Stomach (tissue), 4 donors: Measurements from ENCODE around the gene FAM124A.

Experiments used
- CTCF ChIP-seq, 7 experiments: fragments of 450-650 bp in 4 of 7; fragments of 200-600 bp in 3 of 7; sonication (generic) in 3 of 7; IDR thresholded peaks; one replicate each; pipeline ENCODE4 v1.5.1; 2016 to 2019; ENCODE audit warnings: antibody characterized with exemption in 7 of 7, control low read depth in 2 of 7, mild to moderate bottlenecking in 1 of 7
- POLR2A ChIP-seq, 4 donors: fragments of 450-650 bp; IDR thresholded peaks; one replicate each; pipeline ENCODE4 v1.6.1; 2016; ENCODE audit warnings: antibody characterized with exemption in 4 of 4, control low read depth in 2 of 4, mild to moderate bottlenecking in 1 of 4, moderate library complexity in 1 of 4

GRCh38 chr13:51262501-51263211 is 40.5 kb downstream of the FAM124A start:
- no peak for TF ChIP-seq POLR2A (IDR thresholded peaks at IDR 0.05)
- no peak for TF ChIP-seq CTCF (IDR thresholded peaks at IDR 0.05)
